ENCODE data around the gene DAGLA. TPM values are rescaled to one million over a fixed set of nuclear protein-coding genes. Genes with fewer than 3 reads are reported as not detected.

Gene DAGLA
- total RNA-seq, 8 experiments from 2014 or later = 2.0 to 5.0 (median 2.6) TPM

DNA sequence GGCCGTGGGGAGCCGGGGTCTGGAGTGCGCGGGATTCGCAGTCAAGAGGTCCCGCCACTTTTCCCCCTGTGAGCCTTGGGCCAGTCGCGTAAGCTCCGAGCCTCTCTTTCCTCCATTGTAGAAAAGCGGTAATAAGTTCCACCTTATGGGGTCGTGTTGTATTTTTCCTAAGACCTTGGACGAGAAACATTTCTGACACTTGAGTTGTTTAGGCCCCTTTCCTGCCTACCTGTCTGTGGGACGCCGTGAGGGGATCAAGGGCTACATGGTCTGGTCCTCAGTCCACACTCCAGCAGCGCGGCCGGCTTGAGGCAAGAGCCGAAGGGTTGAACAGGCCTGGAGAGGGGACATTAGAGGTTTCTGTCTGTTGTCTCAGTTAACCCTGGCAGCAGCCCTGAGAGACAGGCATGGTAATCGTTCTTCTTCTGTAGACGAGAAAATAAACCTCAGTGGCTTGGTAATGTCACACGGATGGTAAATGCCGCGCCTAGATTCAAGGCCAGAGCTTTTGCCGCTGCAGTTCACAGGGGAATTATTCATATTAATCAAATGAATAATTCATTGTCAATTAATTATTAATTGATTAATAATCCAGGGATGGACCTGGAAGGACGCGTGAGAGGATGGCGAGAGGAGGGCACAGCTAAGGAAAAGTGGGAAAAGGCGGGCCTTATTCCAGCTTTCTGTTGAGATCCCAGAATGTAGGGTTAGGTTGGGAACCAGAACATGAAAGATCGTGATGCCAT is 113.1 kb downstream of the DAGLA start:
- in situ Hi-C loops (cut with MboI; ENCODE audit: low pct_unique_long_range_greater_than_20kb in 2 of 9, low sequenced_read_pairs in 9 of 9, unreplicated experiment in 9 of 9) = loop anchor here in 1 of 9 experiments (25.0 kb wide), 1 partner anchor 319 kb away; the partner anchor contains the start of gene INCENP
- Histone ChIP-seq H3K4me3 (peak overlapping the region; percentile 72 to 94 (median 76)), H3K27ac (peak overlapping the region; percentile 99 to 100), H3K4me1 (replicated peaks in 1 of 2) (peaks cover 4 to 14% of the 10 kb centered on the region in 2 donors)
- WGBS, 10 experiments = 0 to 40% (median 2%) methylated on average over 1 to 15 of the region's 29 CpGs
- ATAC-seq (replicated peaks in 6 of 8) = peak in 3 of 8 experiments; percentile 5 to 32 (median 8)

DNA sequence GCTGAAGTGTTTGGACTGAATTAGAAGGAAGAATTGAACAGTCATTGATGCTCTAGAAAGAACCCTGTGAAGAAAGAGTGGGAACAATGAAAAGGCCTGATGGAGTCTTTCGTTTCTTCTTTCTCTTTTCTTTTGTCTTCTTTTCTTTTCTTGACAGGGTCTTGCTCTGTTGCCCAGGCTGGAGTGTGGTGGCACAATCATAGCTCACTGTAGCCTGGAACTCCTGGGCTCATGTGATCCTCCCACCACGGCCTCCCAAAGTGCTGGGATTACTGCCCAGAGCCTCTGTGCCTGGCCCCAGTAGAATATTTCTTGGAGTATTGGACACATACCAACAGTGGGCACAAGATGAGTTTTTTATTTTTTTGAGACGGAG is 113.6 kb downstream of the DAGLA start:
- Histone ChIP-seq H3K27ac (no peak overlapping the region), H3K4me1 (replicated peaks in 1 of 2) (peaks cover 4 to 14% of the 10 kb centered on the region in 2 donors), H3K4me3 (peak overlapping the region in 3 of 5 donors; percentile 72 to 94 (median 87))
- in situ Hi-C loops (cut with MboI; ENCODE audit: low pct_unique_long_range_greater_than_20kb in 2 of 9, low sequenced_read_pairs in 9 of 9, unreplicated experiment in 9 of 9) = loop anchor here in 1 of 9 experiments (25.0 kb wide), 1 partner anchor 318 kb away; the partner anchor contains the start of gene INCENP
- WGBS, 10 experiments = 0 to 71% (median 27%) methylated on average over 1 to 3 of the region's 3 CpGs; no CpG with 5 or more reads in 3 of the 10 experiments
- no peak for ATAC-seq (replicated peaks in 6 of 8)

DNA sequence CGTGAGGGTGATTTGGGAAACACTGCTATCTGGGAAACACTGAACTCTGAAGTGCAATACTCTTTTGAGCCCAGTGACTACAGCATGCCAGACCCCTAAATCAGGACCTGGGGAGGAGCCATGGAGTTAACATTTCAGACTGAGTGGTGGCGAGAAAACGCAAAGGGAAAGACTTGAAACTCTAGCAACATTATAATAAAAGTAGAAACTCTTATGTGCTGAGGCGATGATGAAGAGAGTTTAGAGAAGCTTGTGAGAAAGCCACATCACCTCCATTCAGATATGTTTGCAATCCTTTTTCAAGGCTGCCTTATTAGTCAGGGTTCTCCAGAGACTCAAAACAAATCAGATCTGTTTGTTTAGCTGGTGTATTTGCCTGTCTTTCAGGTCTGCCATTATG is 114.4 kb downstream of the DAGLA start:
- Histone ChIP-seq H3K4me1 (replicated peaks in 1 of 2) (peaks cover 4 to 14% of the 10 kb centered on the region in 2 donors), H3K27ac (no peak overlapping the region), H3K4me3 (no peak overlapping the region)
- in situ Hi-C loops (cut with MboI; ENCODE audit: low pct_unique_long_range_greater_than_20kb in 2 of 9, low sequenced_read_pairs in 9 of 9, unreplicated experiment in 9 of 9) = loop anchor here in 1 of 9 experiments (25.0 kb wide), 1 partner anchor 318 kb away; the partner anchor contains the start of gene INCENP
- ATAC-seq (replicated peaks in 6 of 8) = no peak
- 72 to 100% (median 96%) methylated on average over 1 to 4 of the region's 4 CpGs; no CpG with 5 or more reads in 1 of the 10 experiments for WGBS, 10 experiments

DNA sequence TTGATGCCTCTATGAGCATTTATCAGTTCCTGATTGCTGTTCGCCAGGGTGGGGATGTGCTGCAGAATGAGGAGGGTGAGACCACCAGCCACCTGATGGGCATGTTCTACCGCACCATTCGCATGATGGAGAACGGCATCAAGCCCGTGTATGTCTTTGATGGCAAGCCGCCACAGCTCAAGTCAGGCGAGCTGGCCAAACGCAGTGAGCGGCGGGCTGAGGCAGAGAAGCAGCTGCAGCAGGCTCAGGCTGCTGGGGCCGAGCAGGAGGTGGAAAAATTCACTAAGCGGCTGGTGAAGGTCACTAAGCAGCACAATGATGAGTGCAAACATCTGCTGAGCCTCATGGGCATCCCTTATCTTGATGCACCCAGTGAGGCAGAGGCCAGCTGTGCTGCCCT is 115.3 kb downstream of the DAGLA start:
- H3K4me1 ChIP-seq (replicated peaks in 1 of 2) = peaks cover 4 to 14% of the 10 kb centered on the region in 2 donors
- H3K4me3 ChIP-seq = no peak overlapping the region
- in situ Hi-C loops (cut with MboI; ENCODE audit: low pct_unique_long_range_greater_than_20kb in 2 of 9, low sequenced_read_pairs in 9 of 9, unreplicated experiment in 9 of 9) = loop anchor here in 1 of 9 experiments (25.0 kb wide), 1 partner anchor 317 kb away; the partner anchor contains the start of gene INCENP
- ATAC-seq (replicated peaks in 6 of 8) = no peak
- WGBS, 10 experiments = 75 to 92% (median 81%) methylated on average over 1 to 6 of the region's 12 CpGs; no CpG with 5 or more reads in 4 of the 10 experiments
- no peak overlapping the region for H3K27ac ChIP-seq

DNA sequence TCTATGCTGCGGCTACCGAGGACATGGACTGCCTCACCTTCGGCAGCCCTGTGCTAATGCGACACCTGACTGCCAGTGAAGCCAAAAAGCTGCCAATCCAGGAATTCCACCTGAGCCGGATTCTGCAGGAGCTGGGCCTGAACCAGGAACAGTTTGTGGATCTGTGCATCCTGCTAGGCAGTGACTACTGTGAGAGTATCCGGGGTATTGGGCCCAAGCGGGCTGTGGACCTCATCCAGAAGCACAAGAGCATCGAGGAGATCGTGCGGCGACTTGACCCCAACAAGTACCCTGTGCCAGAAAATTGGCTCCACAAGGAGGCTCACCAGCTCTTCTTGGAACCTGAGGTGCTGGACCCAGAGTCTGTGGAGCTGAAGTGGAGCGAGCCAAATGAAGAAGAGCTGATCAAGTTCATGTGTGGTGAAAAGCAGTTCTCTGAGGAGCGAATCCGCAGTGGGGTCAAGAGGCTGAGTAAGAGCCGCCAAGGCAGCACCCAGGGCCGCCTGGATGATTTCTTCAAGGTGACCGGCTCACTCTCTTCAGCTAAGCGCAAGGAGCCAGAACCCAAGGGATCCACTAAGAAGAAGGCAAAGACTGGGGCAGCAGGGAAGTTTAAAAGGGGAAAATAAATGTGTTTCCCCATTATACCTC is 115.8 kb downstream of the DAGLA start:
- Histone ChIP-seq H3K4me1 (replicated peaks in 1 of 2) (peaks cover 4 to 14% of the 10 kb centered on the region in 2 donors), H3K27ac (no peak overlapping the region), H3K4me3 (no peak overlapping the region)
- 80 to 100% (median 92%) methylated on average over 1 to 15 of the region's 18 CpGs; no CpG with 5 or more reads in 5 of the 10 experiments for WGBS, 10 experiments
- no peak for ATAC-seq (replicated peaks in 6 of 8)
- in situ Hi-C loops (cut with MboI; ENCODE audit: low pct_unique_long_range_greater_than_20kb in 2 of 9, low sequenced_read_pairs in 9 of 9, unreplicated experiment in 9 of 9) = loop anchor here in 1 of 9 experiments (25.0 kb wide), 1 partner anchor 316 kb away; the partner anchor contains the start of gene INCENP

Other genes starting within 250 kb of the DAGLA start
- 10 to 100 TPM in 1 of 8 experiments, 1 to 10 TPM in 4, under 1 TPM in 2, not detected in 1; 0.10 to 10.4 (median 3.4) TPM for gene LRRC10B, start 171.6 kb upstream of the DAGLA start, total RNA-seq
- gene SYT7, start 99.3 kb upstream of the DAGLA start, total RNA-seq = 10 to 100 TPM in 4 of 8 experiments, 1 to 10 TPM in 2, under 1 TPM in 2; 0.27 to 13.6 (median 9.7) TPM
- 1 to 10 TPM in 7 of 8 experiments, under 1 TPM in 1; 0.92 to 4.0 (median 2.3) TPM for gene MYRF, start 72.2 kb downstream of the DAGLA start, total RNA-seq
- gene TMEM258, start 112.2 kb downstream of the DAGLA start, total RNA-seq = 100 to 1,000 TPM; 138 to 330 (median 269) TPM
- gene FEN1, start 112.5 kb downstream of the DAGLA start, total RNA-seq = 10 to 100 TPM in 7 of 8 experiments, 1 to 10 TPM in 1; 7.5 to 59.0 (median 16.6) TPM
- 100 to 1,000 TPM in 5 of 8 experiments, 10 to 100 TPM in 3; 55.0 to 165 (median 116) TPM for gene FADS1, start 136.6 kb downstream of the DAGLA start, total RNA-seq
- 100 to 1,000 TPM in 7 of 8 experiments, 10 to 100 TPM in 1; 80.3 to 358 (median 141) TPM for gene FADS2, start 147.9 kb downstream of the DAGLA start, total RNA-seq
- 10 to 100 TPM in 6 of 8 experiments, 1 to 10 TPM in 2; 7.9 to 48.8 (median 11.8) TPM for gene FADS3, start 211.2 kb downstream of the DAGLA start, total RNA-seq
- gene RAB3IL1, start 237.2 kb downstream of the DAGLA start, total RNA-seq = 10 to 100 TPM in 1 of 8 experiments, 1 to 10 TPM in 6, under 1 TPM in 1; 0.50 to 12.8 (median 2.5) TPM